Dedifferentiated amniotic fluid mesenchymal stem cell (primary cell): ENCODE results near the gene SMIM44.

Source experiments
- DNase-seq: peaks from one replicate; pipeline ENCODE4 v3.0.0-alpha.2; 2016; ENCODE audit errors: extremely low spot score

Gene SMIM44

GRCh38 chr19:3477506-3477905 is 5.7 kb downstream of the SMIM44 start:
- DNase-seq, result no peak

- DNase-seq, result no peak
Measured at GRCh38 chr19:3476830-3477229, 6.4 kb downstream of the SMIM44 start.

GRCh38 chr19:3475449-3475848 is 7.8 kb downstream of the SMIM44 start:
- no peak for DNase-seq

GRCh38 chr19:3474614-3475013 is 8.6 kb downstream of the SMIM44 start:
- DNase-seq, result no peak

- no peak for DNase-seq
Measured at GRCh38 chr19:3474010-3474409, 9.2 kb downstream of the SMIM44 start.

GRCh38 chr19:3471954-3472655 is 11.1 kb downstream of the SMIM44 start:
- no peak for DNase-seq

- no peak for DNase-seq
Measured at GRCh38 chr19:3470500-3471128, 12.6 kb downstream of the SMIM44 start.

GRCh38 chr19:3469638-3470499 is 13.4 kb downstream of the SMIM44 start:
- no peak for DNase-seq

GRCh38 chr19:3468211-3468610 is 15.0 kb downstream of the SMIM44 start:
- DNase-seq, result no peak

- DNase-seq, result no peak
Measured at GRCh38 chr19:3467437-3468198, 15.6 kb downstream of the SMIM44 start.

GRCh38 chr19:3466635-3467034 is 16.6 kb downstream of the SMIM44 start:
- DNase-seq, result no peak

GRCh38 chr19:3465552-3465951 is 17.7 kb downstream of the SMIM44 start:
- no peak for DNase-seq

GRCh38 chr19:3464587-3465235 is 18.5 kb downstream of the SMIM44 start:
- no peak for DNase-seq

GRCh38 chr19:3463714-3464586 is 19.3 kb downstream of the SMIM44 start:
- no peak for DNase-seq

- DNase-seq, result no peak
Measured at GRCh38 chr19:3462991-3463713, 20.1 kb downstream of the SMIM44 start.

- no peak for DNase-seq
Measured at GRCh38 chr19:3459965-3460582, 23.2 kb downstream of the SMIM44 start.

- DNase-seq, result peak; percentile 57
Measured at GRCh38 chr19:3459089-3459881, 24.0 kb downstream of the SMIM44 start.
